ENCODE data around the gene RTTN. TPM values are rescaled to one million over a fixed set of nuclear protein-coding genes. Genes with fewer than 3 reads are reported as not detected.

The RTTN gene
- total RNA-seq, 1 donor from 2014 or later: 24.7 TPM

DNA sequence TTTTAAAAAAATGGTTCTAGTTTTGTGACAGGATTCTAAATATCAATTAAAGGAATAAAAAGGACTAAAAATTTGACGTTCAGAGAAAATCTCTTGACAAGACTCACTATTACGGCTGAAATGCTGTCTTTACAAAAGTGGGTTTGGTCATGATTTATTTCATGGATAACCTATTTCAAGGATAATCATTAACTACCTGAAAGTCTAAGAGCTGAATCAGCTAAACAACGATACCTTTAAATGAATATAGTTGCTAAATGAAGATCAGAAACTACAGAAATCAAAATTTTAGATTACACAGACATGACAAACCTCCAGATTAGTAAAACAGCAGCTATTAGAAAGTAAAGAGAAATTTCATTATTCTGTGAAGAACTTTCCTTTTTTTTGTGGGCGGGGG is 35.7 kb downstream of the RTTN start:
- Mint-ChIP-seq H3K4me3 (ENCODE audit: low read depth) (no peak overlapping the region), H3K36me3 (ENCODE audit: insufficient read depth) (peaks cover 2% of the 10 kb centered on the region), H3K27me3 (no peaks in the 10 kb centered on the region), H3K27ac (no peak overlapping the region), H3K4me1 (ENCODE audit: low read depth) (peaks cover 19% of the 10 kb centered on the region), H3K9me3 (ENCODE audit: low read depth) (no peaks in the 10 kb centered on the region)
- TF ChIP-seq, protein P1, sequence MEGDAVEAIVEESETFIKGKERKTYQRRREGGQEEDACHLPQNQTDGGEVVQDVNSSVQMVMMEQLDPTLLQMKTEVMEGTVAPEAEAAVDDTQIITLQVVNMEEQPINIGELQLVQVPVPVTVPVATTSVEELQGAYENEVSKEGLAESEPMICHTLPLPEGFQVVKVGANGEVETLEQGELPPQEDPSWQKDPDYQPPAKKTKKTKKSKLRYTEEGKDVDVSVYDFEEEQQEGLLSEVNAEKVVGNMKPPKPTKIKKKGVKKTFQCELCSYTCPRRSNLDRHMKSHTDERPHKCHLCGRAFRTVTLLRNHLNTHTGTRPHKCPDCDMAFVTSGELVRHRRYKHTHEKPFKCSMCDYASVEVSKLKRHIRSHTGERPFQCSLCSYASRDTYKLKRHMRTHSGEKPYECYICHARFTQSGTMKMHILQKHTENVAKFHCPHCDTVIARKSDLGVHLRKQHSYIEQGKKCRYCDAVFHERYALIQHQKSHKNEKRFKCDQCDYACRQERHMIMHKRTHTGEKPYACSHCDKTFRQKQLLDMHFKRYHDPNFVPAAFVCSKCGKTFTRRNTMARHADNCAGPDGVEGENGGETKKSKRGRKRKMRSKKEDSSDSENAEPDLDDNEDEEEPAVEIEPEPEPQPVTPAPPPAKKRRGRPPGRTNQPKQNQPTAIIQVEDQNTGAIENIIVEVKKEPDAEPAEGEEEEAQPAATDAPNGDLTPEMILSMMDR (IDR thresholded peaks at IDR 0.05; ENCODE audit: unreplicated experiment): no peak
- DNase-seq (ENCODE audit: low spot score, unreplicated experiment): no peak

DNA sequence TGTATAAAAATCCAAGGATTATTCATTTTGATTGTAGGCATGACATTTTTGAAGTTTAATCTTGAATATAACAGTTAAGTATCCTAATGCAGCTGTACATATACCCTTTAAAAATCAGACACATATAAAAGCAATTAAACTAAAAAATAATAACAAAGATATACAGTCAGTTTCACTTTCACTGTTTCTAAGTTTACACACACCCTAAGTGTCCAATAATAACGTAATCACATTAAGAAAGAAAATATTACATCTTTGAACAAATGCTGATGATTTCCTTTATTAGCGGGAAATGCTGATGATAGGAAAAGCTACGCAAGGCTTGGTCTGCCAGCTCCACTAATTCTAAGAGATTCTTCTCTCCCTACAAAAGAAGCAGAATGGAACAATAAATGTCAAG is 38.8 kb downstream of the RTTN start:
- Mint-ChIP-seq H3K36me3 (ENCODE audit: insufficient read depth) (peaks cover 16% of the 10 kb centered on the region), H3K4me1 (ENCODE audit: low read depth) (peaks cover 16% of the 10 kb centered on the region), H3K27ac (peak overlapping the region; percentile 34), H3K9me3 (ENCODE audit: low read depth) (peaks cover 3% of the 10 kb centered on the region), H3K27me3 (no peaks in the 10 kb centered on the region), H3K4me3 (ENCODE audit: low read depth) (no peak overlapping the region)
- TF ChIP-seq, protein P1 (IDR thresholded peaks at IDR 0.05; ENCODE audit: unreplicated experiment): no peak
- DNase-seq (ENCODE audit: low spot score, unreplicated experiment): no peak

DNA sequence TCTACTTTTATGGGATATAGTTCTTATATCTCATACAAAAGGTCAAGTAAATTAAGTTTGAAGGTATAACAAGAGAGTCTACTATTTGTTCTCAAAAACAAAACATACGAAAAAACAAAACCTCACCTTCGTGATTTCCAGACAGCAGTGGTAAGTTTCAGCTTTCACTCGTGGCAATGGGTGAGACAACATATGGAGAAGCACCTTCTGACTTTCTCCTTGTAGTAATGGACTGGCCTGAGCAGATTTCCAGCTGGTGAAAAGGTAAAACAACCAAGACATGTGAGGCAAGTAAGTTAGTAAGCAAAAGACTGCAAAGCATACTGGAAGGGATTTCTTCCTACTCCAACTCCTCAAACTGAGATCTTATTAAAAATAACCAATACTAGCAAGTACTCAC is 39.6 kb downstream of the RTTN start:
- Mint-ChIP-seq H3K4me1 (ENCODE audit: low read depth) (peaks cover 13% of the 10 kb centered on the region), H3K27me3 (no peaks in the 10 kb centered on the region), H3K4me3 (ENCODE audit: low read depth) (no peak overlapping the region), H3K27ac (peak overlapping the region; percentile 9), H3K36me3 (ENCODE audit: insufficient read depth) (peaks cover 24% of the 10 kb centered on the region), H3K9me3 (ENCODE audit: low read depth) (peaks cover 9% of the 10 kb centered on the region)
- TF ChIP-seq, protein P1 (IDR thresholded peaks at IDR 0.05; ENCODE audit: unreplicated experiment): no peak
- DNase-seq (ENCODE audit: low spot score, unreplicated experiment): no peak

DNA sequence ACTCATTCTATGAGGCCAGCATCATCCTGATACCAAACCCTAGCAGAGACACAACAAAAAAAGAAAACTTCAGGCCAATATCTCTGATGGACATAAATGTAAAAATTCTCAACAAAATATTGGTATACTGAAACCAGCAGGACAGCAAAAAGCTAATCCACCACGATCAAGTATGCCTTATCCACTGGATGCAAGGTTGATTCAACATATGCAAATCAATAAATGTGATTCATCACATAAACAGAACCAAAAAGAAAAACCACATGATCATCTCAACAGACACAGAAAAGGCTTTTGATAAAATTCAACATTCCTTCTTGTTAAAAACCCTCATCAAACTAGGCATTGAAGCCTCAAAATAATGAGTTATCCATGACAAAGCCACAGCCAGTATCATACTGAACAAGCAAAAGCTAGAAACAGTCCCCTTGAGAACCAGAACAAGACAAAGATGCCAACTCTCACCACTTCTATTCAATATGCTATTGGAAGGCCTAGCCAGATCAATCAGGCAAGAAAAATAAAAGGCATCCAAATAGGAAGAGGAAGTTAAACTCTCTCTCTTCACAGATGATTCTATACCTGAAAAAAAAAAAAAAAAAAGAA is 45.3 kb downstream of the RTTN start:
- peak overlapping the region; percentile 33 for H3K27ac Mint-ChIP-seq
- no peak for DNase-seq (ENCODE audit: low spot score, unreplicated experiment)
- peaks cover 62% of the 10 kb centered on the region for H3K36me3 Mint-ChIP-seq (ENCODE audit: insufficient read depth)
- TF ChIP-seq, protein P1 (IDR thresholded peaks at IDR 0.05; ENCODE audit: unreplicated experiment): no peak
- H3K4me3 Mint-ChIP-seq (ENCODE audit: low read depth): no peak overlapping the region
- peaks cover 25% of the 10 kb centered on the region for H3K9me3 Mint-ChIP-seq (ENCODE audit: low read depth)
- no peaks in the 10 kb centered on the region for H3K4me1 Mint-ChIP-seq (ENCODE audit: low read depth)
- H3K27me3 Mint-ChIP-seq: no peaks in the 10 kb centered on the region

DNA sequence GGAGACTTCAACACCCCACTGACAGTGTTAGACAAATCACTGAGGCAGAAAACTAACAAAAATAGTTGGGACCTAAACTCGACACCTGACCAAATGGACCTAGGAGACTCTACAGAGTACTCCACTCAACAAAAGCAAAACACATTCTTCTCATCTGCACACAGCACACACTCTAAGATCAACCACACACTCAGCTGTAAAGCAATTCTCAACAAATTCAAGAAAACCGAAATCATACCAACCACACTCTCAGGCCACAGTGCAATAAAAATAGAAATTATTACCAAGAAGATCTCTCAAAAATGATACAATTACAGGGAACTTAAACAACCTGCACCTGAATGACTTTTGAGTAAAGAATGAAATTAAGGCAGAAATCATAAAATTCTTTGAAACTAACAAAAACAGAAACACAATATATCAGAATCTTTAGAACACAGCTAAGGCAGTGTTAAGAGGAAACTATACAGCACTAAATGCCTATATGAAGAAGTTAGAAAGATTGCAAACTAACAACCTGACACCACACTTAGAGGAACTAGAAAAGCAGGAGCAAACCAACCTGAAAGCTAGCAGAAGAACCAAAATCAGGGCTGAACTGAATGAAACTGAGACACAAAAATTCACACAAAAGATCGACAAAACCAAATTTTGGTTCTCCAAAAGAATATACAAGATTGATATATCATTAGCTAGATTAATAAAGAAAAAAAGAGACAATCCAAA is 46.3 kb downstream of the RTTN start:
- Mint-ChIP-seq H3K9me3 (ENCODE audit: low read depth) (peaks cover 25% of the 10 kb centered on the region), H3K4me1 (ENCODE audit: low read depth) (peaks cover 7% of the 10 kb centered on the region), H3K4me3 (ENCODE audit: low read depth) (no peak overlapping the region), H3K27ac (no peak overlapping the region), H3K36me3 (ENCODE audit: insufficient read depth) (peaks cover 71% of the 10 kb centered on the region), H3K27me3 (no peaks in the 10 kb centered on the region)
- TF ChIP-seq, protein P1 (IDR thresholded peaks at IDR 0.05; ENCODE audit: unreplicated experiment): no peak
- DNase-seq (ENCODE audit: low spot score, unreplicated experiment): no peak
